Measurements from ENCODE around the gene OGFR.

GRCh38 chr20:62787866-62788265 lies 16.8 kb upstream of the OGFR start:
- no peak for TF ChIP-seq POLR2A (IDR thresholded peaks at IDR 0.05; ENCODE audit: extremely low read depth, insufficient read length)
- TF ChIP-seq CTCF (IDR thresholded peaks at IDR 0.05; ENCODE audit: low read depth, low read length), result no peak
- no peak for TF ChIP-seq MAX (IDR thresholded peaks at IDR 0.05; ENCODE audit: low read depth, low read length)

All from NB4 (cell line).